LNCaP clone FGC (cell line): ENCODE measurements around the gene FSTL5.

ENCODE experiments used
- DNase-seq: peaks from one replicate; pipeline ENCODE4 v3.0.0-alpha.2; 2011; ENCODE audit warnings: low read depth
- H3K4me3 ChIP-seq: 2 replicates; pipeline ENCODE4 v1.5.1; 2011; ENCODE audit warnings: mild to moderate bottlenecking, low read depth, low read length, control low read depth
- TF ChIP-seq, protein P1 (sequence below): IDR thresholded peaks from 2 replicates; pipeline ENCODE4 v1.5.1; 2012; ENCODE audit warnings: mild to moderate bottlenecking; ENCODE audit not compliant: control insufficient read depth, insufficient read depth; ENCODE audit errors: extremely low read depth

Gene FSTL5

GRCh38 chr4:161663844-161664243 is 500.0 kb downstream of the FSTL5 start:
- DNase-seq: no peak
- no peak overlapping the region for H3K4me3 ChIP-seq
- TF ChIP-seq, protein P1, sequence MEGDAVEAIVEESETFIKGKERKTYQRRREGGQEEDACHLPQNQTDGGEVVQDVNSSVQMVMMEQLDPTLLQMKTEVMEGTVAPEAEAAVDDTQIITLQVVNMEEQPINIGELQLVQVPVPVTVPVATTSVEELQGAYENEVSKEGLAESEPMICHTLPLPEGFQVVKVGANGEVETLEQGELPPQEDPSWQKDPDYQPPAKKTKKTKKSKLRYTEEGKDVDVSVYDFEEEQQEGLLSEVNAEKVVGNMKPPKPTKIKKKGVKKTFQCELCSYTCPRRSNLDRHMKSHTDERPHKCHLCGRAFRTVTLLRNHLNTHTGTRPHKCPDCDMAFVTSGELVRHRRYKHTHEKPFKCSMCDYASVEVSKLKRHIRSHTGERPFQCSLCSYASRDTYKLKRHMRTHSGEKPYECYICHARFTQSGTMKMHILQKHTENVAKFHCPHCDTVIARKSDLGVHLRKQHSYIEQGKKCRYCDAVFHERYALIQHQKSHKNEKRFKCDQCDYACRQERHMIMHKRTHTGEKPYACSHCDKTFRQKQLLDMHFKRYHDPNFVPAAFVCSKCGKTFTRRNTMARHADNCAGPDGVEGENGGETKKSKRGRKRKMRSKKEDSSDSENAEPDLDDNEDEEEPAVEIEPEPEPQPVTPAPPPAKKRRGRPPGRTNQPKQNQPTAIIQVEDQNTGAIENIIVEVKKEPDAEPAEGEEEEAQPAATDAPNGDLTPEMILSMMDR: no peak

DNA sequence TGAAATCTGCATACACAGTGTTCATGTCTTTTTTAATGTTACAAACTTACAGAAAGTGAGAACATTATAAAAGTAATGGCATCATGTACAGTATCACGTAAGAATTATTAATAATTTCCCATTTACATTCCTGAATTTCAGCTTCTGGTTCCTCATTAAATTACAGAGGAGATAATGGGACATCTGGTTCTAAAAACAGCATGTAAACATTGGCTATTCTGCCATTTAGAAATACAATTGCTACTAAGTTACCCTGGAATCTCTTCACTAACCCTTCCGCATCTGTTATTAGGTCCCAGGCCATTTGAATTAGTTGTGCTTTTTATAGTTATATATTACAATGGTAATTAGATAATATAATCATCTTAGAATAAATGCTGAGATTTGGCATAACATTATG is 505.1 kb downstream of the FSTL5 start:
- H3K4me3 ChIP-seq: no peak overlapping the region
- TF ChIP-seq, protein P1: no peak

GRCh38 chr4:161657616-161658015 is 506.2 kb downstream of the FSTL5 start:
- no peak for DNase-seq
- TF ChIP-seq, protein P1: no peak
- H3K4me3 ChIP-seq: no peak overlapping the region

More for the DNA sequence above, 505.1 kb downstream of the FSTL5 start:
- DNase-seq: no peak

DNA sequence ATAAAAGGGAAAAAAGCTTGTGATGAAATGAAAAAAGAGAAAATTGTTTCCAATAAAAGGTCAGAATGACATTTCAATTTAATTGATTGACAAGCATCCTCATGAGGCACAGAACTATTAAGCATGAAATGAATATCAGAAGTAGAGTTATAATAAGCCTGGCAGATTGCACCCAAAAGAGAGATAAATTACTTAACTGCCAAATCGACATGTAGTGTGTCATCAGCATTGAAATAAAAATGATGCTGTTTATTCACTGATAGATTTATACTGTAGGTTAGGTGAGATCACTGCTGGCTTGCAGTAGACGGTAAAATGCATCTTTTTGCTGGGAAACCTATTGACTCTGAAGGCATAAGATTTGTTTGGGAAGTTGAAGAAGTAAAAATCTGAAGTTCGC is 507.2 kb downstream of the FSTL5 start:
- DNase-seq: no peak
- TF ChIP-seq, protein P1: no peak
- H3K4me3 ChIP-seq: no peak overlapping the region

GRCh38 chr4:161655148-161655547 is 508.7 kb downstream of the FSTL5 start:
- DNase-seq: no peak
- no peak overlapping the region for H3K4me3 ChIP-seq
- TF ChIP-seq, protein P1: no peak

GRCh38 chr4:161653697-161654096 is 510.1 kb downstream of the FSTL5 start:
- no peak overlapping the region for H3K4me3 ChIP-seq
- TF ChIP-seq, protein P1: no peak
- no peak for DNase-seq

DNA sequence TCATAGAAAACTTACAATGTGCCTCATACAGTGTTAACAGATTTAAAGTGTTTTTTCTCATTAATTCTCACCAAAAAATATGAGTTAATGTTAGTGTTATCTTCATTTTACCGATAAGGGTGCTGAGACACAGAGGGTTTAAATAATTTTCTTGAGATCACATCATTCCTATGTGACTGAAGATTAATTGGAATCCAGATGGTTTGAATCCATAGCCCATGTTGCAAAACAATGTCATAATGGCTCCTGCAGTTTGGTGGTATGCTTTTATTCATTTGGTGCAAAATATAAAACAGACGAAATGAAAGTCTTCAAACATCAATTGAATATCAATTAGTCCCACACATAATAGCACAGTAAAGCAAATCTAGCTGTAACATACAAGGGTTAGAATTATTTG is 512.2 kb downstream of the FSTL5 start:
- TF ChIP-seq, protein P1: no peak
- DNase-seq: no peak
- H3K4me3 ChIP-seq: no peak overlapping the region
